H1 (cell line): ENCODE measurements around the gene SLC2A8. TPM values are rescaled to one million over a fixed set of nuclear protein-coding genes. Genes with fewer than 3 reads are reported as not detected.
A peak's percentile ranks its signal among the peaks of the same experiment; 100 is the strongest.

ENCODE experiments used
- HDAC2 ChIP-seq, 2 experiments: fragments of 300-600 bp in 1 of 2; sonication (generic) in 1 of 2; IDR thresholded peaks; 2 replicates each; pipeline ENCODE4 v1.6.1; 2011 to 2012; ENCODE audit warnings: low read depth in 2 of 2, low read length in 2 of 2, mild to moderate bottlenecking in 2 of 2, moderate library complexity in 2 of 2, borderline replicate concordance in 1 of 2, inconsistent platforms in 1 of 2
- SAP30 ChIP-seq: fragments of 300-600 bp; sonication (generic); IDR thresholded peaks from 2 replicates; pipeline ENCODE4 v1.7.1; 2012; ENCODE audit warnings: low read length, moderate library complexity, mild to moderate bottlenecking, inconsistent platforms; ENCODE audit not compliant: insufficient read depth, insufficient replicate concordance
- ZNF274 ChIP-seq: IDR thresholded peaks from 2 replicates; pipeline ENCODE4 v1.7.0; 2012; ENCODE audit warnings: low read length, borderline replicate concordance; ENCODE audit errors: extremely low read depth
- polyA plus RNA-seq, 7 experiments: library from polyadenylated mRNA; depleted of rRNA in 3 of 7; stranded (reverse) in 5 of 7; unstranded in 2 of 7; fragments of >200 nt in 5 of 7; fragments of 200-250 nt in 2 of 7; gene quantifications; 1 replicate in 5 of 7; 2 replicates in 1 of 7; 4 replicates in 1 of 7; pipeline versions ENCODE4 v1.2.1 to v1.2.3, GENCODE V29; 2011 to 2013; ENCODE audit warnings: missing spikeins in 2 of 7, mixed read lengths in 2 of 7
- total RNA-seq: library from RNA; stranded (reverse); fragmentation: NEBNext Ultra II Directional; extraction: Animal tissue kit (Norgen Biotek cat#: 25700); gene quantifications from 2 replicates; pipeline ENCODE4 v1.2.1, GENCODE V29; 2021

Gene SLC2A8
- total and polyA plus RNA-seq, 2 of the 8 experiments (the other 6 are each of a cell fraction or from before 2014, with no cell fraction given) = 24.6 to 36.4 TPM

DNA sequence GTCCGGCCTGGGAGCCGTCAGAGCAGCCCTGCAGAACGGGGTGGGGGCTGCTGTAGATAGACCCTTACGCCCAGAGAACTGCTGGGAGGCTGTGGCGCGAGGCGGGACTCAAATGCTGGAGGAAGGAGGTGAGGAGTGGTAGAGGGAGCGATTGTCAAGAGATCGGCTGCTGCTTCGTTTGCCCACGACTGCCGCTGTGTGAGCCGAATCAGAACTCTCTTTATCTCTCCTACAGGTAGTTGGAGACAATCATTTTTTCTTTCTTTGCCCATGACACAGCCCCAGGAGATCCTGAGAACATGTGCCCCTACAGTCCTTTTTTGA, 27.7 kb downstream of the SLC2A8 start (continued):
- peak in 1 of 2 experiments; percentile 77; a peak in 1 of 4 replicates for TF ChIP-seq HDAC2 (IDR thresholded peaks at IDR 0.05; ENCODE audit: borderline replicate concordance in 1 of 2, low read depth in 2 of 2, low read length in 2 of 2)
- TF ChIP-seq SAP30 = peak; percentile 86
- no peak for TF ChIP-seq ZNF274
